Measurements from ENCODE around the gene SLC29A4.
"Not testable (repeated sequence)": the region's sequence is repeated elsewhere in the genome, so short reads cannot be mapped to it uniquely, and the experiment has no call there.

The SLC29A4 gene

GRCh38 chr7:5291301-5291700 is 8.6 kb downstream of the SLC29A4 start:
- in situ Hi-C loops (cut with MboI; ENCODE audit: low pct_unique_long_range_greater_than_20kb, low sequenced_read_pairs, unreplicated experiment) = no loop called here
- no peak for TF ChIP-seq CTCF (IDR thresholded peaks at IDR 0.05; ENCODE audit: extremely low read depth, insufficient read depth, missing control alignments)

GRCh38 chr7:5291711-5292335 is 9.1 kb downstream of the SLC29A4 start:
- in situ Hi-C loops (cut with MboI; ENCODE audit: low pct_unique_long_range_greater_than_20kb, low sequenced_read_pairs, unreplicated experiment); DNase-seq (ENCODE audit: low spot score): not testable (repeated sequence)

More at GRCh38 chr7:5291301-5291700, 8.6 kb downstream of the SLC29A4 start:
- no peak for DNase-seq (ENCODE audit: low spot score)

GRCh38 chr7:5294169-5294987 is 11.6 kb downstream of the SLC29A4 start:
- in situ Hi-C loops (cut with MboI; ENCODE audit: low pct_unique_long_range_greater_than_20kb, low sequenced_read_pairs, unreplicated experiment) = no loop called here
- no peak for TF ChIP-seq CTCF (IDR thresholded peaks at IDR 0.05; ENCODE audit: extremely low read depth, insufficient read depth, missing control alignments)
- DNase-seq (ENCODE audit: low spot score) = no peak

- in situ Hi-C loops (cut with MboI; ENCODE audit: low pct_unique_long_range_greater_than_20kb, low sequenced_read_pairs, unreplicated experiment) = no loop called here
- TF ChIP-seq CTCF (IDR thresholded peaks at IDR 0.05; ENCODE audit: extremely low read depth, insufficient read depth, missing control alignments) = no peak
- DNase-seq (ENCODE audit: low spot score) = no peak
Observed at GRCh38 chr7:5295039-5296014, 12.6 kb downstream of the SLC29A4 start.

- TF ChIP-seq CTCF (IDR thresholded peaks at IDR 0.05; ENCODE audit: extremely low read depth, insufficient read depth, missing control alignments) = no peak
- no peak for DNase-seq (ENCODE audit: low spot score)
- in situ Hi-C loops (cut with MboI; ENCODE audit: low pct_unique_long_range_greater_than_20kb, low sequenced_read_pairs, unreplicated experiment) = no loop called here
Observed at GRCh38 chr7:5296015-5296610, 13.4 kb downstream of the SLC29A4 start.

- in situ Hi-C loops (cut with MboI; ENCODE audit: low pct_unique_long_range_greater_than_20kb, low sequenced_read_pairs, unreplicated experiment) = no loop called here
- peak; percentile 86 for DNase-seq (ENCODE audit: low spot score)
- TF ChIP-seq CTCF (IDR thresholded peaks at IDR 0.05; ENCODE audit: extremely low read depth, insufficient read depth, missing control alignments) = no peak
Observed at GRCh38 chr7:5296611-5297226, 14.0 kb downstream of the SLC29A4 start.

Data from GM13977 (cell line).